Skeletal muscle tissue (tissue), 4 donors: ENCODE results near the gene ATP6V0B. TPM values are rescaled to one million over a fixed set of nuclear protein-coding genes. Genes with fewer than 3 reads are reported as not detected.

Experiments
- H3K27ac ChIP-seq: one replicate; pipeline ENCODE4 v1.7.0; 2013; ENCODE audit warnings: mild to moderate bottlenecking, low read depth, low read length, inconsistent platforms
- H3K27me3 ChIP-seq, 3 donors: one replicate each; pipeline ENCODE4 v1.7.0; 2013; ENCODE audit warnings: low read length in 3 of 3; ENCODE audit not compliant: control insufficient read depth in 3 of 3, insufficient read depth in 3 of 3
- H3K36me3 ChIP-seq, 3 donors: one replicate each; pipeline ENCODE4 v1.7.0; 2013; ENCODE audit warnings: low read length in 3 of 3; ENCODE audit not compliant: control insufficient read depth in 3 of 3, insufficient read depth in 3 of 3
- H3K4me1 ChIP-seq, 3 donors: one replicate each; pipeline ENCODE4 v1.7.0; 2013; ENCODE audit warnings: low read length in 3 of 3, mild to moderate bottlenecking in 3 of 3; ENCODE audit not compliant: control insufficient read depth in 3 of 3, insufficient read depth in 3 of 3
- H3K4me3 ChIP-seq, 3 donors: one replicate each; pipeline ENCODE4 v1.7.0; 2013; ENCODE audit warnings: low read length in 3 of 3
- H3K9ac ChIP-seq, 3 donors: one replicate each; pipeline ENCODE4 v1.7.0; 2013; ENCODE audit warnings: low read length in 3 of 3, mild to moderate bottlenecking in 3 of 3, moderate library complexity in 2 of 3, low read depth in 1 of 3
- H3K9me3 ChIP-seq, 3 donors: one replicate each; pipeline ENCODE4 v1.7.0; 2013; ENCODE audit warnings: low read length in 3 of 3; ENCODE audit not compliant: control insufficient read depth in 3 of 3
- total RNA-seq: library from RNA; depleted of rRNA; stranded (reverse); fragments of >200 nt; gene quantifications from one replicate; pipeline ENCODE4 v1.2.3, GENCODE V29; 2014
- donor health status: Osteomylitis.

ATP6V0B gene
- total RNA-seq, result 73.1 TPM

GRCh38 chr1:43974443-43975248 is at the start of gene ATP6V0B:
Gene ATP6V0B (plus strand): TSS chr1:43974960. CDS start chr1:43975041, 81 bp downstream.
- Histone ChIP-seq H3K27ac (peak within 1 kb of the TSS; percentile 96), H3K27me3 (no peaks in the 10 kb centered on the region), H3K9ac (peak within 1 kb of the TSS; percentile 90 to 95 (median 94)), H3K36me3 (peaks cover 25 to 45% (median 32%) of the 10 kb centered on the region in 3 donors), H3K9me3 (no peaks in the 10 kb centered on the region), H3K4me1 (peaks cover 66 to 84% (median 79%) of the 10 kb centered on the region in 3 donors), H3K4me3 (peak within 1 kb of the TSS; percentile 88 to 94 (median 90))

DNA sequence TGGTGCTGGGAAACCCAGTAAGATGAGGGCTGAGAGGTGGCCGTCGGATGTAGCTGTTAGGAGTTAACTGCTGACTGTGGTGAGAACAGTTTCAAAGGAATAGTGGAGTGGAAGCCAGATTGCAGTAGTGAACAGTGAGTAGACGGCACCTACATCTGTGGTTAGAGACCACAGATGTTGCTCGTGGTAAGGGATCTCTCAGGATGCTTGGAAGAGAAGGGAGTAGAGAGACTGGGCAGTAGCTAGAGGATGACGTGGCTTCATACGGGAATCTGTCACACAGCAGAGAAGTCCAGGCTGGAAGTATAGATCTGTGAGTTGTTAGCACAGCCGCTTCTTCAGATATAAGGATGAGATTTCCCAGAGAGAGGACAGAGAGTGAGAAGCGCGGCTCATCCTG is 48.9 kb upstream of the ATP6V0B start:
- Histone ChIP-seq H3K36me3 (peaks cover 18 to 31% (median 19%) of the 10 kb centered on the region in 3 donors), H3K9me3 (no peaks in the 10 kb centered on the region), H3K27ac (no peak overlapping the region)

DNA sequence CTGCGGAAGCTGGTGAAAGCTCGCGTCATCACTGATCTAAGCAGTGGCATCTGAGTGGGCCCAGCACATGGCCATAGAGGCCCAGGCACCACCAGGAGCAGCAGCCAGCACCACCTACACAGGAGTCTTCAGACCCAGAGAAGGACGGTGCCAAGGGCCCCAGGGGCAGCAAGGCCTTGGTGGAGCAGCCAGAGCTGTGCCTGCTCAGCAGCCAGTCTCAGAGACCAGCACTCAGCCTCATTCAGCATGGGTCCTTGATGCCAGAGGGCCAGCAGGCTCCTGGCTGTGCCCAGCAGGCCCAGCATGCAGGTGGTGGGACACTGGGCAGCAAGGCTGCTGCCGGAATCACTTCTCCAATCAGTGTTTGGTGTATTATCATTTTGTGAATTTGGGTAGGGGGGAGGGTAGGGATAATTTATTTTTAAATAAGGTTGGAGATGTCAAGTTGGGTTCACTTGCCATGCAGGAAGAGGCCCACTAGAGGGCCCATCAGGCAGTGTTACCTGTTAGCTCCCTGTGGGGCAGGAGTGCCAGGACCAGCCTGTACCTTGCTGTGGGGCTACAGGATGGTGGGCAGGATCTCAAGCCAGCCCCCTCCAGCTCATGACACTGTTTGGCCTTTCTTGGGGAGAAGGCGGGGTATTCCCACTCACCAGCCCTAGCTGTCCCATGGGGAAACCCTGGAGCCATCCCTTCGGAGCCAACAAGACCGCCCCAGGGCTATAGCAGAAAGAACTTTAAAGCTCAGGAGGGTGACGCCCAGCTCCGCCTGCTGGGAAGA is 44.4 kb upstream of the ATP6V0B start:
- H3K4me3 ChIP-seq, result no peak overlapping the region
- peaks cover 8 to 20% (median 11%) of the 10 kb centered on the region in 3 donors for H3K36me3 ChIP-seq
- no peak overlapping the region for H3K9ac ChIP-seq
- H3K27ac ChIP-seq, result no peak overlapping the region
- peaks cover 16 to 25% (median 24%) of the 10 kb centered on the region in 3 donors for H3K4me1 ChIP-seq
- peaks cover 0 to 3% (median 1%) of the 10 kb centered on the region in 3 donors for H3K27me3 ChIP-seq
- no peaks in the 10 kb centered on the region for H3K9me3 ChIP-seq

More for the DNA sequence above, 48.9 kb upstream of the ATP6V0B start:
- H3K27me3 ChIP-seq, result no peaks in the 10 kb centered on the region
- no peak overlapping the region for H3K4me3 ChIP-seq
- H3K9ac ChIP-seq, result no peak overlapping the region
- no peaks in the 10 kb centered on the region for H3K4me1 ChIP-seq

- H3K4me3 ChIP-seq, result no peak overlapping the region
- no peak overlapping the region for H3K27ac ChIP-seq
- no peaks in the 10 kb centered on the region for H3K9me3 ChIP-seq
- H3K36me3 ChIP-seq, result peaks cover 3 to 15% (median 5%) of the 10 kb centered on the region in 3 donors
- peaks cover 16 to 30% (median 30%) of the 10 kb centered on the region in 3 donors for H3K4me1 ChIP-seq
- no peak overlapping the region for H3K9ac ChIP-seq
- H3K27me3 ChIP-seq, result peaks cover 0 to 8% (median 7%) of the 10 kb centered on the region in 3 donors
Measured at GRCh38 chr1:43930949-43931275, 43.8 kb upstream of the ATP6V0B start.

DNA sequence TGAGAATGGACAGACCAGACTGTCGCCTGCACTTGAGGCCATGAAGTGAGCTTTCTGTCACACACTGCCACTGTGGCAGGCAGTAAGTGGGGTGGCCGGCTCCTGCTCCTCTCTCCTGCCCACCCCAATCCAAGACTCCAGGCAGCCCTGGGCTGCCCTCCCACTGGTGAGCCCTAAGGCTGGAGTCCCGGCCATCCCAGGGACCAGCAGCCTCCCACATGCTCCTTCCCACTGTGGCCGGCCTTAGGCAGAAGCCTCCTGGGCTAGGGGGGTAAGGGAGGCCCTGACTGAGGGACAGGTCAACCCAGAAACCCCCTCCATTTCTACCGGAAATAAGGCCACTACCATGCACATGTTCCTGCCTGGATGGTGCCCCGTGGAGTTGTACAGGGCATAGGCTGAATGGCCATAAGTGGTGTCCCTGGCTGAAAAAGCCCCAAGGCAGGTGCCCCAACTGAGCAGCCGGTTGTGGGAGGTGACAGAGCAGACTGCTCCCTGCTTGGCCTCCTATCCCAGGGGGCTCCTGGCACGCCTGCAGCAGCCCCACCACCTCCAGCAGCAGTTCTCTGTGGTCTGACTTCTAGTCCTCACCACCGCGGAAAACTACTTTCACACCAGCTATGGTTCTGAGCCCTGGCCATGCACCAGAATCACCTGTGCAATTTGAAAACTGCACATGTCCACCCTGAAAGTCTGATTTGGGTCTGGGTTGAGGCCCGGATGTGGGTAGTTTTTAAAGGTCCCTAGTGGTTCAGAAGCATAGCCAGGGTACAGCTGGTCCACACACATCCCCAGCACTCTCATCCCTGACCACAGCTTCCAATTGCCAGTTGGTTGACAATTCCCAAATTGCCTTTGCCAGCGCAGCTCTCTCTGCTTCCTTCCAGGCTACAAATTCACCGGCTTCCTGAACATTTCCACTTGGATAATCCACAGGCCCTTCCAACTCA is 42.8 kb upstream of the ATP6V0B start:
- Histone ChIP-seq H3K9me3 (no peaks in the 10 kb centered on the region), H3K9ac (no peak overlapping the region), H3K4me3 (no peak overlapping the region)

DNA sequence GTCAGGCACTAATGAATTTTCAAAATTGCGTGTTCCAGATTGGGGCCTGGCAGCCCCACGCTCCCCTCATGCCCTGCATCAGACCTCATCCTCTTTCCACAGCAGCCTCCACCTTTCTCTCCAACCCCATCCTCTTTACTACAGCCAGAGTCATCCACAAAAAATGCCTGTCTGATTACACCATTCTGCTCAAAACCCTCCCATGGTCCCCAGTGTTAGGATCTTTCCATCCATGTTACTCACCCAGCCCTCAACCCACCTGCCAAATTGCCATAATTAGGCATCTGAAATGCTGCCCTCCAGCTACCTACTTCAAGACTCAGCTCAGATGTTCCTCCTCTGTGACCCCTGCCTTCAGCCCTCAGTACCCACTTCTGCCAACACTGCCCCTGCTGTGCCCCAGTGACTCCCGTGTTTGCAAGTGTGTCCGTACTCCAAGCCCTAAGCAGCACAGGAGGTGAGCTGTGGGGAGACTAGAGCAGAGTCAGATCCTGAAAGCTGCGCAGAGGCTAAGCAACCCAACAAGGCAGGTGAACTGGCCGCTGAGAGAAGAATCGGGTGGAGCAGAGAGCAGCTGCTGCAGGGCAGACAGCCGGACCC is 41.9 kb upstream of the ATP6V0B start:
- Histone ChIP-seq H3K9ac (peak overlapping the region in 2 of 3 donors; percentile 20 to 66), H3K36me3 (peaks cover 3 to 10% (median 5%) of the 10 kb centered on the region in 3 donors), H3K9me3 (no peaks in the 10 kb centered on the region), H3K27me3 (peaks cover 0 to 9% (median 7%) of the 10 kb centered on the region in 3 donors), H3K4me3 (peak overlapping the region; percentile 15 to 58 (median 30)), H3K4me1 (peaks cover 16 to 36% (median 33%) of the 10 kb centered on the region in 3 donors), H3K27ac (no peak overlapping the region)

More for the DNA sequence above, 42.8 kb upstream of the ATP6V0B start:
- Histone ChIP-seq H3K27me3 (peaks cover 0 to 9% (median 7%) of the 10 kb centered on the region in 3 donors), H3K36me3 (peaks cover 3 to 10% (median 5%) of the 10 kb centered on the region in 3 donors), H3K27ac (no peak overlapping the region), H3K4me1 (peaks cover 16 to 36% (median 33%) of the 10 kb centered on the region in 3 donors)

DNA sequence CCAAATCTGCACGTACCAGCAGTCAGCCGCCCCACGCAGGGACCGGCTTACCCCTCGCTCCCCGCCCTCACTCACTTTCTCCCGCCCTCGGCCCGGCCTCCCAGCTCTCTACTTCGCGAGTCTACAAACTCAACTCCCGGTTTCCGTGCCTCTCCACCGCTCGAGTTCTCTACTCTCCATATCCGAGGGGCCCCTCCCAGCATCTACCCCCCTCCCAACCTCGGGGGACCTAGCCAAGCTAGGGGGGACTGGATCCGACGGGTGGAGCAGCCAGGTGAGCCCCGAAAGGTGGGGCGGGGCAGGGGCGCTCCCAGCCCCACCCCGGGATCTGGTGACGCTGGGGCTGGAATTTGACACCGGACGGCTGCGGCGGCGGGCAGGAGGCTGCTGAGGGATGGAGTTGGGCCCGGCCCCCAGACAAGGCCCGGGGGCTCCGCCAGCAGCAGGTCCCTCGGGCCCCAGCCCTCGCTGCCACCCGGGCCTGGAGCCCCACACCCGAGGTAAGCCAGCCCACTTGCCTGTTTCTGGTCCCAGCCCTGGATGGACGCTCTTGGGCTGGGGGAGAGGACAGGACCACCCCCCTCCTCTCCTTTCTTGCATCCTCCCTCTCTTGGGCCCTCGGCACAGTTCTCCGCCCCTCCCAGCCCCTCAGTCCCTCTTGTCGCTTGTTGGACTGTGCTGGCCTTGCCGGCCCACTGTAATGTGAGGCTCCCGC is 41.2 kb upstream of the ATP6V0B start, which contains the start of gene ARTN:
Gene ARTN (plus strand): TSS at position 416 of the 715 bp plus-strand sequence. CDS start 1,856 bp downstream, outside the sequence.
- peaks cover 3 to 10% (median 5%) of the 10 kb centered on the region in 3 donors for H3K36me3 ChIP-seq
- no peak within 1 kb of the TSS for H3K27ac ChIP-seq
- H3K9ac ChIP-seq, result peak within 1 kb of the TSS; percentile 30 to 66 (median 46)
- peaks cover 0 to 9% (median 7%) of the 10 kb centered on the region in 3 donors for H3K27me3 ChIP-seq
- peaks cover 21 to 40% (median 37%) of the 10 kb centered on the region in 3 donors for H3K4me1 ChIP-seq
- no peaks in the 10 kb centered on the region for H3K9me3 ChIP-seq
- peak within 1 kb of the TSS; percentile 15 to 65 (median 30) for H3K4me3 ChIP-seq

DNA sequence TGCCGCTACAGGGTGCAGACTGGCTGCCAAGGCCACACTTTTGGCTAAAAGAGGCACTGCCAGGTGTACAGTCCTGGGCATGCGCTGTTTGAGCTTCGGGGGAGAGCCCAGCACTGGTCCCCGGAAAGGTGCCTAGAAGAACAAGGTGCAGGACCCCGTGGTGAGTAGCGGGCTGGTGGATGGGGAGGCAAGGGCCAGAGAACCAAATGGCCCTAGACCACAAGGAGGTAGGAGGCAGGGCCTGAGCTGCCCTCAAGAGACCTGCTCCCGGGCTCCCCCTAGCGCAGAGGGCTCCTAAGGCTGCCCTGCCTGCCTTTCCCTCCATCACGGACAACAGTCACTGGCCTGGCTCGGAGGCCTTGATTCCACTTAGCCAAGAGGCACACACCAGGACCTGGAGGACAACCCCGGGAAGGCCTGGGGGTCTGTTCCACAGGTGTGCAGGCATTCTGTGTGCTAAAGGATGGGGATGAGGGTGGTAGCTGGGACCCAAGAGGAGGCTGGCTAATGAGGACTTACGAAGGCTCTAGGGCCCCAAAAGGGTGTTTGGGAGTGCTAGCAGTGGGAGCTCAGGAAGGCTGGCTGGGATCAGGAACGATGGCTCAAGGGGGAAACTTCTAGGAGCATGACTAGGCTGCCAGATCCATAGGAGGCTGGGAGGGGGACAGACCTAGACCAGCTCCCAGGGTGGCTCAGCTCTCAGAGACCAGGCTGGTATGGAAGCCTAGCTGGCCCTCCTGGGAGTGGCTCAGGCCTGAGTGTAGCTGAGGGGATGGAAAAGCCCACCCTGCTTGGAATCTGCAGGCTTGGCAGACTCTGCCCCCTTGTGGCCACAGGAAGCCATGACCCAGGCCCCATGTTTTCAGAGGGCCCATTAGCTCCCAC is 40.4 kb upstream of the ATP6V0B start:
- Histone ChIP-seq H3K4me1 (peaks cover 27 to 45% (median 43%) of the 10 kb centered on the region in 3 donors), H3K36me3 (peaks cover 3 to 10% (median 5%) of the 10 kb centered on the region in 3 donors), H3K9ac (peak overlapping the region in 2 of 3 donors; percentile 30 to 66), H3K9me3 (no peaks in the 10 kb centered on the region), H3K27me3 (peaks cover 0 to 9% (median 7%) of the 10 kb centered on the region in 3 donors), H3K4me3 (peak overlapping the region; percentile 15 to 65 (median 23)), H3K27ac (no peak overlapping the region)
